HPDE6-E6E7 (cell line): Measurements from ENCODE around the gene RAB3GAP1.
"Not testable (repeated sequence)": the region's sequence is repeated elsewhere in the genome, so short reads cannot be mapped to it uniquely, and the experiment has no call there.

Experiments
- DNase-seq: peaks from one replicate; pipeline ENCODE4 v3.0.0; 2011; ENCODE audit warnings: missing footprints; ENCODE audit errors: extremely low spot score

Gene RAB3GAP1

GRCh38 chr2:135105513-135106316 lies 53.6 kb downstream of the RAB3GAP1 start:
- DNase-seq: not testable (repeated sequence)

DNA sequence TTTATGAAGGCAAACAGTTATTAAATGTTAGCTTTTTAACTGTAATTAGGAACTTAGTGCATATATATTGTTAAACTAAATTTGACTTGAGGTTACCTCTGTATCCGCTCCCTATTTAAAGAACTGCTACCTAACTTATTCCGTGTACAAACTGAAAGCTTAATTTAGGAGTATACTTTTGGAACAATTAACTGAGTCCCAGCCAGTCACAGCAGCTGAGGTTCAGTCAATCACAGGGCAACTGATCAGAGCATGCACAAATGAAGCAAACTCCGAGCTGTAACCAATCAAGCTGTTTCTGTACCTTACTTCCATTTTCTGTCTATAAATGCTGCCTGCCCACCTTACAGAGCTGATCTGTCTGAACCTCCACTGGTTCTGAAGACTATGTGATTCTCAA lies 61.2 kb downstream of the RAB3GAP1 start:
- no peak for DNase-seq

DNA sequence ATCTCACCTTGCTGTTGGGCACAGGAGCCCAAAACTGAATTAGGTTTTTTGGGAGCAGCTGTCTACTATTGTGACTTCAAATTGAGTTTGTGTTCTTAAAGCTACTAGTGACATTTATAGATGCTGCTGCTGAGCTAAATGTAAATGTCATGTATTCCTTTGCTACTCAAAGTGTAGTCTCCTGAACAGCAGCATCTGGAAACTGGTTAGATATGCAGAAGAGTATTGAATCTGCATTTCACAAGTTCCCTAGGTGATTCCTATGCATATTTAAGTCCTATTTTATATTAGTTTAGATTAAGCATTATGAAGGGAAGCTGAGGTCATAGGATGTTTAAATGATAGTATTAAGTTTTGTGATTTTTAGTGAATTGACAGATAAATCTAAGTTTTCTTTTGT lies 67.5 kb downstream of the RAB3GAP1 start:
- no peak for DNase-seq

GRCh38 chr2:135121016-135121657 lies 69.0 kb downstream of the RAB3GAP1 start:
- no peak for DNase-seq

- DNase-seq: not testable (repeated sequence)
Measured at GRCh38 chr2:135121658-135122039, 69.6 kb downstream of the RAB3GAP1 start.

- DNase-seq: peak; percentile 38
Measured at GRCh38 chr2:135124924-135125886, 73.1 kb downstream of the RAB3GAP1 start.

GRCh38 chr2:135125940-135126339 lies 73.8 kb downstream of the RAB3GAP1 start:
- DNase-seq: no peak

DNA sequence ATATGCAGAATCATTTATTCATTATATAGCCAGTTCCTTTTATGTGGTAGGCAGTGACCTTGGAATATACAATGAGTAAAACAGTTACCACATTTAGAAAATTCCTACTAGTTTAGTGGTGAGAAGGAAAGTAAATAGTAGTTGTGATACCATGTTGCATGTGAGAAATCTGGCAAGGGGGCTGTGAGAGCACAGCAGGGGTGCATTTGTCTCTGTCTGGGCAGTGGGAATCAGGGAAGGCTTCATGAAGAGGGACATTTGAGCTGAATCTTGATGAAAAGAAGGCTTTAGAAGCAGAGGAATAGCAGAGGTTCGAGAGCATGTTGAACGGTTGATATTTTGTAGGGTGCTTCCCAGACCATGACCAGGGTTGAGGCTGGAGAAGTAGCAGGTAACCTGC lies 78.7 kb downstream of the RAB3GAP1 start:
- DNase-seq: no peak

DNA sequence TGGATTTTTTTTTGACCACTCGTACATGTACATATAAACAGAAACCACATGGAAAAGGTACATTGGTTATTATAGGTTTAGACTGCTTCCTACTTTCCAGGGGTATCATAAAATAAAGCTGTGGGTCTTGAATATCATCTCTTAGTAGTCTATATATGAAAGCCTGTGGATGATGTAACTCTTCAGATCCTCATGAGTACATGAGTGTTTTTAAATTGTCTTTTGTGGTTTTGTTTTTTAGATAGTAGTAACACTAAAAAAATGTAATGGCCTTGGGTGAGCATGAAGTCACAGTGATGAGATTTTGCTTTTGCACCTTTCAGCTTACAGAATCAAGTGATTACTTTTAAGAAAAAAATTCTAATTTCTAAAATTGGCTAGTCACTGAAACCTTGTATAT lies 80.2 kb downstream of the RAB3GAP1 start:
- no peak for DNase-seq

DNA sequence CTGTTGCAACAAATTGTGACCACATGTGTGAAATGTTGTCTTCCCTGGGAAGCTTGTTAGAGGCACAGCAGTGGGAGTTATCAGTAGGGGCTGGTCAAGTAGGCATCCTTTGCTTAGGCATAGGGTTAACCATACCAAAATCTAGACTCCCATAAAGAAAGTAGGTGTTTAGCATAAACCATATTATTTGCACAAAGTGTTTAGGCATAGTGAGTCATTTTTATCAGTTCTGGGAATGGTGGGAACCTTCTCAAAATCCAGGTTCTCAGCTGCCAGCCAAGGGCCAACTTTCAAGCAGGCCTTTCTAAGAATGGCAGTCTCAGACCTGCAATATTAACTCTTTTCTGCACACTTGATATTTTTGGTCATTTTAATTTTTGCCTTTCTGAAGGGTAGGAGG lies 88.5 kb downstream of the RAB3GAP1 start:
- DNase-seq: no peak

DNA sequence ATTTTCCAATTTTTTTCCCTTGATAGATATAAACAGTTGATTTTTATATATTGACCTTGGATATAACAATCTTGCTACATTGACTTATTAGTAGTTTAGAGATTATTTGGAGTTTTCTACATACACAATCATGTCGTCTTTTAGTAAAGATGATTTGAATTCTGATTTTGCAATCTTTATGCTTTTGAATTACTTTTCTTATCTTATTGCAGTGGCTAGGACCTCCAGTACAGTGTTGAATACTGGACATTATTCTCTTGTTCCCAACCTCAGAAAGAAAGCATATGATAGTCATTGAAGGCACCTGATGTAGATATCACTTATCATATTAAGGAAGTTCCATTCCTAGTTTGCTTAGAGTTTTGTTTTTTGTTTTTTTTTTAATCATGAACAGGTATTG lies 90.2 kb downstream of the RAB3GAP1 start:
- DNase-seq: no peak

- peak; percentile 11 for DNase-seq
Measured at GRCh38 chr2:135144343-135144742, 92.3 kb downstream of the RAB3GAP1 start.

DNA sequence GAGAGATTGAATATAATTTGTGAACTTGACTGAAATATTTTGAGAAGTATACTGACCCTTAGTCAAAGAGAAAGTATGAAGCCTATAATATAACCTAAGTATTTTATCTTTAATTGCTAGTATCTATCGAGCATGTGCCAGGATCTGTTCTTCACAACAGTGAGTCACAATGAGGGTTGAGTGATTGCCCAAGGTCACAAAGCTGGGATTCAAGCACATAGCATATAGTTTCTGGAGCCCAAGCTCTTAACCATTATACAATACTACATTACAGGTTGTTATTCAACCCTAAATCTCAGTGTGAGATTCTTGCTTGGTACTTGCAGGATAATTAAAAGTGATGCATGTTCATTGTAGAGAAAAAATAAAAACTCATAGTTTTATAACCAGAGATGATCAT lies 97.2 kb downstream of the RAB3GAP1 start:
- DNase-seq: no peak

DNA sequence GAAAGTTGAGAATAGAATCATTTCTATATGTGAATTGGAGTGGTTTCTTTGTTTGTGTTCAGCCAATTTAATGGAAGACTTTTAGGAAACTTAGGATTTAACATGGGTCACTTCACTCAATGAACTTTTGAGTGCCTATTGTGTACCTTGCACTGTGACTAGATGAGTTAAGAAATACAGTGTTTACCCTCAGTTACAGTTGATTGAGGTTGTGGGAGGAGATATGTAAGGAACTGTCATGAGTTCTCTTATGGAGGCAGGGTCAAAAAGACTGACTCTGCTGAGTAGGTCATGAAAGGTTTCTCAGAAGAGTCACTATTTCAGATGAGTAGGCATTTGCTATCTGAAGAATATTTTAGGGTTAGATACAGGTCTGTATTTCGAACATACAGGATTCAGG lies 98.6 kb downstream of the RAB3GAP1 start:
- DNase-seq: no peak

DNA sequence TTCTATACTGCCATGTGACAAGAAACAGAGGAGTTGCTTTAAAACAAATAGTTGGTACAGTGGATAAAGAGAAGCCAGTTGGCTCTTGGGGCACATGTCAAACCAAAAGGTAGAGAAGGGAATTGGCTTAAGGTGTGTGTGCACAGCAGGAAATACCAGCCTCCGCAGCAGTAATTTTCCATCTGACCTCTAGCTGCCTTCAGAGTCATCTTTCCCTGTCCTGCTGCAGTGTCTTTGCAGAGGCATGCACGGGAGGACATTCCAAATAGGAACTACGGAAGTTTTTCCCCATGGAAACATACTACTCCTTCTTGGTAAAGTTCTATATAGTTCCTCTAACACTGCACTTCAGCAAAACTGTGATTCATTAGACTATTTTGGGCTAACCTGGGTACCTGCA lies 99.5 kb downstream of the RAB3GAP1 start:
- no peak for DNase-seq

DNA sequence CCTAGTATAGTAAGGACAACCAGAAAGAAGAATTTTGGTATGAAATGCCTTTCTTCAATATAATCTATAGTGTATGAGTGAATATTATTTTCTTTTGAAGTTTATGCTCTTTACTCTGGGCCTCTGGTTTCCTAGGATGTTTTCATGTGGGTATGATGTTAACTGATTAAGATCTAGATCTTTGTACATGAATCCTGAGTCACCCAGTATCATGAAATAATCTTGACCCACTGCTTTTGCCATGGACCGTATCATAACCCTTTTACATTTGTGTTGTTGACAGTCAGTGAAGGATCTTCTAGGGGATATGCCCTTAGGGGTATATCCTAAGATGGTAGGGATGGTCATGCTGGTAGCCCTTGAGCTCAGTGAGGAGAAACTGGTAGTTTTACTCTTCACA lies 100.3 kb downstream of the RAB3GAP1 start:
- no peak for DNase-seq

- DNase-seq: no peak
Measured at GRCh38 chr2:135154962-135155361, 102.9 kb downstream of the RAB3GAP1 start.

DNA sequence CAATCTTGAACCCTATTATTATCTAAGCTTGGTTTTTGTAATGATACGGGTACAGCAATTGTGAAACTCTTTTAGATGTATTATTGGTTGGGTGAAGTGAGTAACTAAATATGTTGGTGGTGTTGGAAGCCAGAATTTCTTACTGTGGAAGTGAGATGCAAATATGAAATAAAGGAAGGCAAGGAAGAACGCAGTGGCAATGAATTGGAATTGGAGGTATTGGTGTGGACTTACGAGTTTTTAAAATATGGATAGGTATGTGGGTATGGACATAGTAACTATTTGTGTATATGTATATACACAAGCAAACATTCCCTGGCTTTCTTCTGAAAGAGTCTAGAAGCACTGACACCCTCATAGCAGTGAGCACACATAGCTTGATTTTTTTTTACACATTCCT lies 105.8 kb downstream of the RAB3GAP1 start:
- DNase-seq: no peak

GRCh38 chr2:135159191-135159590 lies 107.1 kb downstream of the RAB3GAP1 start:
- DNase-seq: no peak

DNA sequence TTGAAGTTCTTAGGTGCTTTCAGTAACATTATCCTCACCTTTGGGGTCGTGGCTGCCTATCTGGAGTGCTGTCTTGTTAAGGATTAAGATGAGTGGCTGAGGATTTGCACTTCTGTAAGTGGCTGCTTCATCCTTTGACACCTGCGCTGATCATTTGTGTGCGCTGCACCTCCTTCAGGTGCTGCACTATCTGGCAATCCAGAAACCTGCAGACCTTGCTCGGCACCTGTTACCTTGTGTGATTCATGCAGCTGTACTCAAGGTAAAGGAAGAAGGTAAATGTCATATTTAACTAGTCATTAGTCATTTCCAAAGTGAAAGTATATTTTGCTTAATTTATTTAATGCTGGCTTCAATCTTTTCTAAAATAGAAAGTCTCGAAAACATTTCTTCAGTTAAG lies 110.3 kb downstream of the RAB3GAP1 start:
- DNase-seq: peak; percentile 25

DNA sequence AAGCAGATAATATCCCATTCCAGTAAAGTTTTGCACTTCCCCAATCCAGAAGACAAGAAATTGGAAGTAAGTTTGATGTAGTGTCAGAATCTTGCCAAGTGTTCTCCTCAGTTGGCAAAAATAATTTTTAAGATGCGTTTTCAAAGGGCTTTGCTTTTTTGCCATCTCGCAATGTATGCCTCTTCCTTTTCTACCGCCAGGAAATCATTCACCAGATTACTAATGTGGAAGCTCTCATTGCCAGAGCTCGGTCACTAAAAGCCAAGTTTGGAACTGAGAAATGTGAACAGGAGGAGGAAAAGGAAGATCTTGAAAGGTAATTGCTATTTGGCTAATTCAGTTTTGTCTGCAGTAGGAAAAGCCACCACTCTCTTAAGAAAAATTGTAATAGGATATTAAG lies 110.7 kb downstream of the RAB3GAP1 start:
- DNase-seq: no peak

DNA sequence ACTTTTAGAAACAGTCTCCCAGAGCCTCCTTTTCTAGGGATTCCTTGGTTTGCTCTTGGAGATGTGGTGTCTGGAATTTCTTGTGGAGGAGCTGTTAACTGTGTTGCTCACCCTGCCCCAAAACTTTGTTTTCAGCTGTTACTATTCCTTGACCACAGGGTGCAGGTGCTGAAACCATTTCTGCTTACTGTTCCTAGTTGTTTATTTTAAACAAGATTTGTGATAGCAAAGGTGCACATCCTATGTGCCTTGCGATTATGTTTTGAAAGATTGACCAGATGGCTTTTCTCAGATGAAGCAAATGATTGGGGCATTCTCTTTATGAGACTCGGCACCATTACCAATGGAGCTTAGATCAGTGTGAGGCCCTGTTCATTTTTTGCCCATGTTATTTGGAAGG lies 111.2 kb downstream of the RAB3GAP1 start:
- DNase-seq: no peak
